SK-N-SH treated with all-trans-retinoic acid at 6 μM for 48 hours (cell line): ENCODE data around the gene SHANK3.

Source experiments
- ATAC-seq: fragments of 200-7000 bp; cut with Tn5 transposase; 3 replicates; pipeline ENCODE4 v1.9.1; 2020; ENCODE audit warnings: mild to moderate bottlenecking, moderate library complexity
- BACH2 ChIP-seq: fragments of 250-450 bp; sonication (Bioruptor Pico); IDR thresholded peaks from 2 replicates; pipeline ENCODE4 v1.9.0; 2021; ENCODE audit warnings: mild to moderate bottlenecking, borderline replicate concordance
- CSDC2 ChIP-seq: fragments of 250-450 bp; sonication (Bioruptor Pico); IDR thresholded peaks from 2 replicates; pipeline ENCODE4 v1.5.0; 2020; ENCODE audit warnings: mild to moderate bottlenecking, moderate library complexity
- CSRNP3 ChIP-seq: fragments of 250-450 bp; sonication (Bioruptor Pico); IDR thresholded peaks from 2 replicates; pipeline ENCODE4 v1.5.1; 2021; ENCODE audit warnings: mild to moderate bottlenecking, moderate library complexity
- ESRRG ChIP-seq: fragments of 250-450 bp; sonication (Bioruptor Pico); IDR thresholded peaks from 2 replicates; pipeline ENCODE4 v1.6.1; 2021; ENCODE audit warnings: mild to moderate bottlenecking
- GLIS3 ChIP-seq: fragments of 250-450 bp; sonication (Bioruptor Pico); IDR thresholded peaks from 2 replicates; pipeline ENCODE4 v1.5.0; 2020; ENCODE audit warnings: mild to moderate bottlenecking, moderate library complexity
- ISL1 ChIP-seq: fragments of 250-450 bp; sonication (Bioruptor Pico); IDR thresholded peaks from 2 replicates; pipeline ENCODE4 v2.1.2; 2022; ENCODE audit warnings: mild to moderate bottlenecking, moderate library complexity
- OSR1 ChIP-seq: fragments of 250-450 bp; sonication (Bioruptor Pico); IDR thresholded peaks from 2 replicates; pipeline ENCODE4 v1.8.0; 2022; ENCODE audit warnings: moderate library complexity, mild to moderate bottlenecking, inconsistent platforms
- PPARA ChIP-seq: fragments of 250-450 bp; sonication (Bioruptor Pico); IDR thresholded peaks from 2 replicates; pipeline ENCODE4 v1.5.0; 2020; ENCODE audit warnings: mild to moderate bottlenecking, borderline replicate concordance
- RARB ChIP-seq: fragments of 250-450 bp; sonication (Bioruptor Pico); IDR thresholded peaks from 2 replicates; pipeline ENCODE4 v1.8.0; 2021; ENCODE audit warnings: mild to moderate bottlenecking, moderate library complexity
- SNAI2 ChIP-seq: fragments of 250-450 bp; sonication (Bioruptor Pico); IDR thresholded peaks from 2 replicates; pipeline ENCODE4 v1.5.0; 2020; ENCODE audit warnings: mild to moderate bottlenecking, moderate library complexity
- TCF4 ChIP-seq: fragments of 250-450 bp; sonication (Bioruptor Pico); IDR thresholded peaks from 2 replicates; pipeline ENCODE4 v1.8.0; 2021; ENCODE audit warnings: mild to moderate bottlenecking, moderate library complexity, borderline replicate concordance
- TOX ChIP-seq: fragments of 250-450 bp; sonication (Bioruptor Pico); IDR thresholded peaks from 2 replicates; pipeline ENCODE4 v1.8.0; 2021; ENCODE audit warnings: mild to moderate bottlenecking, moderate library complexity, borderline replicate concordance
- TSHZ2 ChIP-seq: fragments of 250-450 bp; sonication (Bioruptor Pico); IDR thresholded peaks from 2 replicates; pipeline ENCODE4 v1.5.0; 2020; ENCODE audit warnings: mild to moderate bottlenecking, moderate library complexity
- ZC3H10 ChIP-seq: fragments of 250-450 bp; sonication (Bioruptor Pico); IDR thresholded peaks from 2 replicates; pipeline ENCODE4 v1.5.1; 2021; ENCODE audit warnings: mild to moderate bottlenecking, moderate library complexity
- ZFP30 ChIP-seq: fragments of 450-650 bp; formaldehyde crosslinking; IDR thresholded peaks from 2 replicates; pipeline ENCODE4 v1.5.0; 2022; ENCODE audit warnings: mild to moderate bottlenecking, moderate library complexity
- ZNF70 ChIP-seq: fragments of 450-650 bp; formaldehyde crosslinking; IDR thresholded peaks from 2 replicates; pipeline ENCODE4 v1.5.0; 2020; ENCODE audit warnings: mild to moderate bottlenecking, moderate library complexity
- ZNF8 ChIP-seq: fragments of 450-650 bp; formaldehyde crosslinking; IDR thresholded peaks from 2 replicates; pipeline ENCODE4 v1.5.0; 2020; ENCODE audit warnings: mild to moderate bottlenecking, moderate library complexity
- TF ChIP-seq, protein P1 (sequence below): fragments of 250-450 bp; sonication (Bioruptor Pico); IDR thresholded peaks from 2 replicates; pipeline ENCODE4 v1.5.1; 2020; ENCODE audit warnings: low read depth, mild to moderate bottlenecking, moderate library complexity
- TF ChIP-seq, protein P2 (sequence below): fragments of 250-450 bp; sonication (Bioruptor Pico); IDR thresholded peaks from 2 replicates; pipeline ENCODE4 v1.8.0; 2021; ENCODE audit warnings: low read depth, mild to moderate bottlenecking, moderate library complexity, borderline replicate concordance
- TF ChIP-seq, protein P3 (sequence below): fragments of 250-450 bp; sonication (Bioruptor Pico); IDR thresholded peaks from 2 replicates; pipeline ENCODE4 v1.8.0; 2020; ENCODE audit warnings: mild to moderate bottlenecking, moderate library complexity, borderline replicate concordance

The SHANK3 gene

DNA sequence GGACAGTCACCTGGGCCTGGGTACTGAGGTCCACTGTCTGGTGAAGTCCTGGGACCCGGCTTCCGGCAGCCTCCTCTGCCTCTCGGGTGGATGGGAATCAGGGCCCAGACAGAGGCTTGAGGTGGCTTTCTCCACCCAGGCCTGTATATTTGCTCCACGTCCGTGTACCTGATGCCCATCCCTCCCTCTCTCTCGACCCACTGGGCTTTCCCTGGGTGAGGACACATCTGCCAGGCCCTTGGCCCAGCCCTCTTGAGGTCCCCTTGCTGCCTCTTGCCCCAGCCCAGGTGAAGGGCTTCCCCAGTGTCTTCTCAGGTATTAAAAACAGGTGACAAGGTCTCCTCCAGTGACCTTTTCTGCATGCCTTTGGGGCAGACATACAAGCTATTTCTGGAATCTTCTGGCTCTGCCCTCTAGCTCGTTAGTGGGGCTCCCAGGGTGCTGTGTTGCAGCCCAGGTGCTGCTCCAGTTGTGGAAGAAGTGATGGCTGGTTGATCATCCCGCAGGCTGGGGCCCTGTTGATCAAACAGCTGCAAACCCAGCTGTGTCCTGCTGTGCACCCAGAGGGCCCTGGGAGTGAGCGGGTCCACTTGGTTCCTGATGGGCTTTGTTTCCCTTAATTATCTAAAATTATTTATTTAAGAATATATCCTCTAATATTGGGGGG lies 39.9 kb downstream of the SHANK3 start:
- no peak for TF ChIP-seq TSHZ2 (CRISPR knock-in tag)
- TF ChIP-seq, protein P1, sequence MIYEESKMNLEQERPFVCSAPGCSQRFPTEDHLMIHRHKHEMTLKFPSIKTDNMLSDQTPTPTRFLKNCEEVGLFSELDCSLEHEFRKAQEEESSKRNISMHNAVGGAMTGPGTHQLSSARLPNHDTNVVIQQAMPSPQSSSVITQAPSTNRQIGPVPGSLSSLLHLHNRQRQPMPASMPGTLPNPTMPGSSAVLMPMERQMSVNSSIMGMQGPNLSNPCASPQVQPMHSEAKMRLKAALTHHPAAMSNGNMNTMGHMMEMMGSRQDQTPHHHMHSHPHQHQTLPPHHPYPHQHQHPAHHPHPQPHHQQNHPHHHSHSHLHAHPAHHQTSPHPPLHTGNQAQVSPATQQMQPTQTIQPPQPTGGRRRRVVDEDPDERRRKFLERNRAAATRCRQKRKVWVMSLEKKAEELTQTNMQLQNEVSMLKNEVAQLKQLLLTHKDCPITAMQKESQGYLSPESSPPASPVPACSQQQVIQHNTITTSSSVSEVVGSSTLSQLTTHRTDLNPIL (CRISPR knock-in tag): no peak
- TF ChIP-seq, protein P2, sequence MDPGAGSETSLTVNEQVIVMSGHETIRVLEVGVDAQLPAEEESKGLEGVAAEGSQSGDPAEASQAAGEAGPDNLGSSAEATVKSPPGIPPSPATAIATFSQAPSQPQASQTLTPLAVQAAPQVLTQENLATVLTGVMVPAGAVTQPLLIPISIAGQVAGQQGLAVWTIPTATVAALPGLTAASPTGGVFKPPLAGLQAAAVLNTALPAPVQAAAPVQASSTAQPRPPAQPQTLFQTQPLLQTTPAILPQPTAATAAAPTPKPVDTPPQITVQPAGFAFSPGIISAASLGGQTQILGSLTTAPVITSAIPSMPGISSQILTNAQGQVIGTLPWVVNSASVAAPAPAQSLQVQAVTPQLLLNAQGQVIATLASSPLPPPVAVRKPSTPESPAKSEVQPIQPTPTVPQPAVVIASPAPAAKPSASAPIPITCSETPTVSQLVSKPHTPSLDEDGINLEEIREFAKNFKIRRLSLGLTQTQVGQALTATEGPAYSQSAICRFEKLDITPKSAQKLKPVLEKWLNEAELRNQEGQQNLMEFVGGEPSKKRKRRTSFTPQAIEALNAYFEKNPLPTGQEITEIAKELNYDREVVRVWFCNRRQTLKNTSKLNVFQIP (CRISPR knock-in tag): no peak
- TF ChIP-seq ESRRG (CRISPR knock-in tag): no peak
- TF ChIP-seq TOX (CRISPR knock-in tag): no peak
- no peak for TF ChIP-seq OSR1 (CRISPR knock-in tag)
- no peak for TF ChIP-seq RARB (CRISPR knock-in tag)
- no peak for TF ChIP-seq GLIS3 (CRISPR knock-in tag)
- no peak for TF ChIP-seq ISL1 (CRISPR knock-in tag)
- no peak for TF ChIP-seq ZFP30 (CRISPR knock-in tag)
- TF ChIP-seq, protein P3, sequence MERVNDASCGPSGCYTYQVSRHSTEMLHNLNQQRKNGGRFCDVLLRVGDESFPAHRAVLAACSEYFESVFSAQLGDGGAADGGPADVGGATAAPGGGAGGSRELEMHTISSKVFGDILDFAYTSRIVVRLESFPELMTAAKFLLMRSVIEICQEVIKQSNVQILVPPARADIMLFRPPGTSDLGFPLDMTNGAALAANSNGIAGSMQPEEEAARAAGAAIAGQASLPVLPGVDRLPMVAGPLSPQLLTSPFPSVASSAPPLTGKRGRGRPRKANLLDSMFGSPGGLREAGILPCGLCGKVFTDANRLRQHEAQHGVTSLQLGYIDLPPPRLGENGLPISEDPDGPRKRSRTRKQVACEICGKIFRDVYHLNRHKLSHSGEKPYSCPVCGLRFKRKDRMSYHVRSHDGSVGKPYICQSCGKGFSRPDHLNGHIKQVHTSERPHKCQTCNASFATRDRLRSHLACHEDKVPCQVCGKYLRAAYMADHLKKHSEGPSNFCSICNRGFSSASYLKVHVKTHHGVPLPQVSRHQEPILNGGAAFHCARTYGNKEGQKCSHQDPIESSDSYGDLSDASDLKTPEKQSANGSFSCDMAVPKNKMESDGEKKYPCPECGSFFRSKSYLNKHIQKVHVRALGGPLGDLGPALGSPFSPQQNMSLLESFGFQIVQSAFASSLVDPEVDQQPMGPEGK (CRISPR knock-in tag): no peak
- TF ChIP-seq CSDC2 (CRISPR knock-in tag): no peak
- TF ChIP-seq PPARA (CRISPR knock-in tag): no peak
- TF ChIP-seq ZNF8 (CRISPR knock-in tag): no peak
- no peak for TF ChIP-seq CSRNP3
- TF ChIP-seq ZNF70 (CRISPR knock-in tag): no peak
- no peak for TF ChIP-seq ZC3H10
- TF ChIP-seq SNAI2 (CRISPR knock-in tag): no peak

GRCh38 chr22:50713008-50713385 lies 40.4 kb downstream of the SHANK3 start:
- no peak for ATAC-seq
- TF ChIP-seq TOX (CRISPR knock-in tag) (no peak), ESRRG (CRISPR knock-in tag) (no peak), ZNF70 (CRISPR knock-in tag) (no peak), SNAI2 (CRISPR knock-in tag) (no peak), ISL1 (CRISPR knock-in tag) (no peak), TCF4 (CRISPR knock-in tag) (no peak), TSHZ2 (CRISPR knock-in tag) (no peak), GLIS3 (CRISPR knock-in tag) (no peak), PPARA (CRISPR knock-in tag) (no peak), BACH2 (CRISPR knock-in tag) (no peak)
- TF ChIP-seq, protein P1 (CRISPR knock-in tag): no peak

More for the DNA sequence above, 39.9 kb downstream of the SHANK3 start:
- ATAC-seq: no peak
